NCI-H1105 treated with DMSO at 0.1 percent for 48 hours (cell line): Measurements from ENCODE around the gene RPTOR.

Experiments
- DNase-seq: peaks from one replicate; lab custom pipeline; 2025; lab: John Stamatoyannopoulos, UW

The RPTOR gene

DNA sequence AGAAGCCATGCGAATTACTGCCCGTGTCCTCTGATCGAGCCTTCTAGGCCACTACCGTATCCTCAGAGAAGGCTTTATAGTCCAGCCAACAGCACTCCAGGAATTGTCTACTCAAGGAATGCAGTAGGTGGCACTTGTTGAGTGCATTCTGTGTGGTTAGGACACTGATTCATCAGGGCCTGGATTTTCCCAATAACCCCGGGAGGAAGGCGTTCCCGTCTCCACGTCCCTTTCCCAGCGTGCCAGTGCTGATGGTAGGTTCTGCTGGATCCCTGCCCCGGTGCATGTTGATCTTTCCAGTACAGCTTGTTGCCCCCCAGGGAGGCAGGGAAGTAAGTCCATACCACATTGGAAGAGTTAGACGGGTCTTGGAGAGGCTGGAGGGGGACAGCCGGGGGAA is 122.2 kb downstream of the RPTOR start:
- no peak for DNase-seq

DNA sequence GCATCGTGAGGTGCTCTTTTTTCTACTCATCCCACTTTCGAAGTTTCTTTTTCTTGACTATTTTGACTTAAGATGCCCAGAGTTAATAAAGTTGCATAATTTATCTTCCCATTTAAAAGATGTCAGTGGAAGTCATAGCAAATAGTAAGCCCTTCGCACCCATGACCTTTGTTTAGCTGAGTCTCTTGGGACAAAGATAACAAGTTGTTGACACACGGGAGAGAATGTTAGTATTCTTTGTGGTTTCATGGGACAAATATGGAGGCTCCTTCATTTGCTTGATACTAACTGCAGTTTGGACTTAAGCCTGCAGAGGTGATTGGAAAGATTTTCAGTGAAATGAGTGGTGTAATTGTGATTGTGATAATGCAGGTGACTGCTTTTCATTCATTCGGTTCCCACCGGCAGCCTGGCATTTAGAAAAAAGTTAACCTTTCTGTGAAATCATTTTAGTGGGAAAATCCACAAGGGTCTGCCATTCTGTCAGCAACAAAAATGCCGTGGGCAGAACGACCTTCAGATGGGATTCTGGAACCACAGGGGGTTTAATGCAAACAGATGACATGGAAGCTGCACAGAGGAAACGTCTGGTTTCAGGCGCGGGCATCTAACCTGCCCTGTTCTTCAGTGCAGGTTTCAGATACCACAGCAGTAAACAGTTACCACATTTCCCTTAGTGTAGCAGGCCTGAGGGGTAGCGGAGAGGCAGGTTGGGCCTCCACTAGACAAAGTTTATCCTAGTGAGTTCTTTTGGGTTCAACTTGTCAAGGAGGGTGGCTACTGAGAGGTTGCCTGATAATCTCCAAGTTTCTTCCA is 123.0 kb downstream of the RPTOR start:
- no peak for DNase-seq

DNA sequence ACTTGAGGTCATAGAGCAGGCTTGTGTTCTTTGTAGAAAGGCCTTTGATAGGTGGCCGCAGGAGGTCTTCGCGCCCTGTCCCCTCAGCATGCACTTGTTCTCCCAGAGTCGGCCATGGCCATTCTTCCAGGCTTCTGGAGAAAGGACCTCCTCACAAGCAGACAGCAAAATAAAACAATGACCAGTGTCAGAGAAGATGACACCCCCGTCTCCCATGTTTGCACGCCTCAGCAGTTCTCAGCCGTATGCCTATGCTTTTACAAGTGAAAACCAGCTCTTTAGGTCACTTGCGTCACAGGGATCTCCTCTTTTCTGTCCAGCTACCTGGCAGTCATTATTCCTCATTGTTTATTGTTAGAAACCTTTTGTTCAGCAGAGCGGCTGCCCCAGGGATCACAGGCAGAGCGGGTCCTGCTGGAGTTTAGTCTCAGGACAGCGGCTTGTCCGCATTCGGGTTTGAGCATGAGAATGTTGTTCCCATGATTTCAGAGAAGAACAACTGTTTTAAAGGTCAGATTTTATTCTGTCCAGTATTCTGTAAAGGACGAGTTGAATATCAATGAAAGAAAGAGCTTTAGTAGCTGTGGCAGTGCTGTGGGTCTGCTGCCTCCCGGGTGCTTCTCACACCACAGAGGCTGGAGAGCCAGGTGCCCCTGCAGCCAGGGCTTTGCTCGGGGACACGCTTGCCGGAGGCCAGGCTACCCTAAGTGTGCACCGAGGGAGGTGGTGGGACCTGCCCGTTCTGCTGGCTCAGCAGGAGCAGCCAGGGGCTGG is 123.9 kb downstream of the RPTOR start:
- no peak for DNase-seq

DNA sequence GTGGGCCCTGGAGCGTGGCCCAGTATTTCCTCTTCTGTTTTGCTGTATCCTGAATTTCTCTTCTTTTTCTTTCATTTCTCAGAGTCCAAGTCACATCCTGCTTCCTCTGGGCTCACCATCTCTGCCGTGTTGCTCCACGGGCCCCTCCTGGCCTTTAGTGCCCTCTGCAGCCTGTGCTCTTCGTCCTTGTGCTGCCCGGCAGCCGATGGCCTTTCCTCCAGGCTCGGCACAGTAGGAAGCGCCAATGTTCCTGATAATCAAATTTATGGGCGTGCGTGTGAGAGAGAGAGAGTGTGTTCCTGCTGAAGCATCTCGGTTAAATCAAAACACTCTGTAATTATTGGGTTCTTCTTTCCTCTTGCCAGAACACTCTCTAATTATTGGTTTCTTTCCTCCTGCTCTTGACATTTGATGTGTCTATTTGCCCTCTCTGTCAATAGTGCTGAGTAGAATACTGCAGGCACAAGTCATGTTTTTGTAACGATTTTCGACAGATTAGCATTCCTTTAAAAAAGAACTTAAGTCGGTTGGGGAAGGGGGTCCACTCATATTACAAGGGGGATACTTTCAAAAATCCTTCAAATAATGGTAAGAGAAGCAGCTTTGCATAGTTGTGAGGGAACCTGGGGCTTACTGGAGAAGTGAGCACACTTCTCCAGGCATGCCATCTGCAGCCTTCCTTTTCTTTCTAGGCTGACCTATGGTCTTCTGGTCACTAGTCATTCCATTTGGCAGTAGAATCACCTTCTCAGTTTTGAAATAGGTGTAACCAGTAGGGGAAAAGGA is 126.6 kb downstream of the RPTOR start:
- peak; percentile 49 for DNase-seq

DNA sequence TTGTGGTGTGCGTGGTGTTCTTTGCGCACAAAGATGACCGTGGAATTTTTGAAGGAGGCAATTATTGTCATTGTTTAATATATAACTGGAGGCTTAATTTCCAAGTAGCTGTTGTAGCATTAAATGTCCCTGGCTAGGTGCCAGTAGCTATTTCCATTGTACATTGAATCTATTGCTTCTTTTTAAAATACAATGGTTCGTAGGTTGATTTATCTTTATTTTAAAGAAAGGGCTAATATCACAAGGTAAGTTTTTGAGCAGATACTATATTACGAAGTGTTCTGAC is 127.1 kb downstream of the RPTOR start:
- peak; percentile 4 for DNase-seq

DNA sequence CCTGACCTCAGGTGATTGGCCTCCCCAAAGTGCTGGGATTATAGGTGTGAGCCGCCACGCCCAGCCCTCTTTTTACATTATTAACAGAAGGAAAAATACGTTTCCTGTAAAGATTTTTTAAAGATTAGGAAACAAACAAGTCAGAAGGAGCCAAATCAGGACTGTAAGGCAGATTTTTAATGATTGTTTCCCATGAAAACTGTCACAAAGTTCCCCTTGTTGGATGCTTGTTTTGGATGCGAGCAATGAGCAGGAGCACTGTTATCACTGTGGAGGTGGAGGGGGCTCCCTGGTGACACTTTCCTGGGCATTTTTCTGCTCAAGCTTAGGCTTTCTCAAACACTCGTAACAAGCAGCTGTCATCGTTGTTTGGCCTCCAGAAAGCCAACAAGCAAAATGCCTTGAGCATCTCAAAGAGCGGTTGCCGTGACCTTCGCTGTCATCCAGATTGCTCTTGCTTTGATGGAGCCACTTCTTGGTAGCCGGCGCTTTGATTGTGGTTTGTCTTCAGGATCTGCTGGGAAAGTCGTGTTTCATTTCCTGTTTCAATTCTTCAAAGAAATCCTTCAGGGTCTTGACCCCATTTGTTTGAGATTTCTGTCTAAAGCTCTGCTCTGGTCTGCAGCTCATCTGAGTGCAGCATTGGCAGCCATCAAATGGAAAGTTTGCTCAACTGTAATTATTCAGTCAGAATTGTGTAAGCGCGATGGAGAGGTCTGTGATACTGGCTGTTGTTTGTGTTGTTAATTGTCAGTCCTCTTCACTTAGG is 128.7 kb downstream of the RPTOR start:
- DNase-seq: peak; percentile 55

DNA sequence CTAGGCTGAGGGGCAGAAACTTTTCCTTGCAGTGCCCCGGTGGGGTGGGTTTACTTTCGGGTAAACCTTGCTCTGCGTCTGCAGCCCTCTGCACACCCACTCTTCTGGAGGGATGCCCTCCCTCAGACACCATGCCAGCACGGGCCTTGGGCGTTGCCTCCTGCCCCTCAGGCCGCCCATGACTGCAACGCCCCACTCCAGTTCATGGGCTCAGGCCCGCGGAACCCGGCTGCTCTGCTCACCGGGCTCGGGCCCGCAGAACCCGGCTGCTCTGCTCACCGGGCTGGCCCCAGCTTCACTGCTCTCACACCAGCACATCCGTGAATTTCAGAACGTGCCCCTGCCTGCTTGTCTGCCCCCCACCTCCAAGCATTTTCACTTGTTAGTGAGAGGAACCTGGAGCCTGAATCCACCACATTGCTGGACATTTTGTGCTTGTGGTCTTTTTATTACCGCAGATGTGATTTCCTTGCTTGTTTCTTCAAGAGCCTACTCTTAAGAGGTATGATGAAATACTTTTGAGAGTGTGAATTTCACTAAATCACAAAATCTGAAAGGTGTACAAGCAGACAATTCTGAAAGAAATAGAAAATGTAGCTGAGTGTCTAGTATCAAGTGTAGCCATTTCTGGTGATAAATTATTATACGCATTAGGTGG is 130.9 kb downstream of the RPTOR start:
- no peak for DNase-seq

DNA sequence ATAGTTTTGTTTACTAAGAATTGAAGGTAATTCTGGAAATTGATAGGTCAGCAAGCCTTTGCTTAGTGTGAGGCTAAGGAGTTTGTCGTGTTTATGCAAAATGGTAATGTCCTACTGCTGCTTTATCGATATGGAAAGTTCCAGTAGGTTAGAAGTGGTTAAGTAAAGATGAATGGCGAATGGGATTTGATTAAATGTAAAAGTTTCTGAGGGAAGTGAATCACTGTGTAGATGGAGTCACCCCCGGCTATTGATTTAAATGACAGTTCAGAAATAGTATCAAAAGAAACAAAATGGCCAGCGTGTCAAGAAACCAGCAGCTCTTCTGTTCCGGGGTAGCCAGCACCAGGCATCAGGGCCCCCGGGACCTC is 131.4 kb downstream of the RPTOR start:
- DNase-seq: no peak

DNA sequence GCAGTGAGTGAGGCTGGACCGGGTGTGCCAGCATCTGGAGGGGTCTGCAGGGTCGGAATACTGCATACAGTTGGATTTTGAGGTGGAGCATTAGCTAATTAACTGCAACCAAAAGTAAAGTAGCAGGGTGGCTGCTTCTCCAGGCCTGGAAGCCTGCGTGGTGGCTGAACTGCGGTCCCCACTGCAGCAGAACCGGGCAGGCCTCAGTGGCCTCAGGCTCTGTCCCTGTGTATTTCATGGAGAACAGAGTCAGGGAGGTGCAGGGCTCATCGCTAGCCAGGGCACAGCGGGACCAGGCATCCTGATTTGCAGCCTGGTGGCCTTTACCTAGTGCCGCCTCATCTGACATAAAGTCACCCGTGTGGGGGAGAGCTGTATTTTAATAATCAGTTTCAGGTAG is 131.9 kb downstream of the RPTOR start:
- no peak for DNase-seq

DNA sequence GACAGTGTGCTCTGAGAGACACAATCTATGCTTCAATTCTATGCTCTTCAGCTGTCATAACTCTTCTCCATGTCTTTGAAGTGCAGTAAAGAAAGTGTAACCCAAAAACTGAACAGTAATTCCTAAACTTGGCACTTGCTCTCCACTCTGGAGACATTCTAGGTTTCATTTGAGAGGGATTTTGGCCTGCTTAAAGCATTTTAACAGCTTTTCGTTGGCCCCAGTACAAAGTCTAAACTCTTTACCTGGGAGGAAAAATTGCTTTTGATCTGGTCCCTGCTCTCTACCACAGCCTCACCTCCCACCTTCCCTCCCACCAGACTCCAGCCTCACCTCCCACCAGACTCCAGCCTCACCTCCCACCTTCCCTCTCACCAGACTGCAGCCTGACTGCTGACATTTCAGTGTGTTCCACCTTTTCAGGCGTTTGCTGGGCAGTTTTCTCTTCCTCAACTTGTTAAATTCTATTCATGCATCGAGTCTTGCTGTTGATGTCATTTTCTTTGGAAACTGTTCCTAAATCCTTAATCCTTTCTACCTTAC is 132.6 kb downstream of the RPTOR start:
- DNase-seq: no peak

DNA sequence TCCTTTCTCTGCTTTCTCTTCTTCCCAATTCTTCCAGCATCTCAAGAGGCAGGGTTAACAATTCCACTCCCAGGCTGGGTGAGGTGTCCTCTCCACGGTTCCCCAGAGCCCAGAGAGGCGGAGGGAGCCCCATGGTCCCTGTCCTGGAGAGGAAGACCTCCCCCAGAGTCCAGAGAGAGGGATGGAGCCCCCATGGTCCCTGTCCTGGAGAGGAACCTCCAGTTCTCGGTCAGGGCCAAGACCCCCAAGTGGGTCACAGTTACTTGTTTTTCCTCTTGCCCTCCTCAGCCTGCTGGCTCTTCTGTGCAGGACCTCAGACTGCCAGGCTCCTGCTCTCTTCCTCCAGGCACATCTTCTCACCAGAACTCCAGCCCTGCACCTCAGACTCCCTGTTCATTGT is 135.2 kb downstream of the RPTOR start:
- DNase-seq: no peak

DNA sequence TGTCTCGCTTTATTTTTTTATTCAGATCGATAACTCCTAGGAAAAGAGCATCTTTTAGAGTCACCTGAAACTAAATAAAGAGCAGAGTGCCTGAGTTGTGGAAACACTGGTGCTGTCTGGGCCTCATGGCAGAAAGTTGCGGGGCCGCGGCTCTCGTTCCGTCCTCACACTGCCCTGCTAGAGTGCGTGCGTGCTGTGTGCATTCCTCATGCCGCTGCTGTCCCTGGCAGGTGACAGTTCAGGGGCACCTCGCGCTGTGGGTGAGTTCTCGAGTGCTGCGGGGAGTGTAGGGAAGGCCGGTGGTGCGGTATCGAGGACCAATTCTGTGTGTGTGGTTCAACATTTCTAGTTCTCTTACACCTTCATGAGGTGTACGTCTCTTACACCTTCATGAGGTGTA is 136.6 kb downstream of the RPTOR start:
- no peak for DNase-seq

DNA sequence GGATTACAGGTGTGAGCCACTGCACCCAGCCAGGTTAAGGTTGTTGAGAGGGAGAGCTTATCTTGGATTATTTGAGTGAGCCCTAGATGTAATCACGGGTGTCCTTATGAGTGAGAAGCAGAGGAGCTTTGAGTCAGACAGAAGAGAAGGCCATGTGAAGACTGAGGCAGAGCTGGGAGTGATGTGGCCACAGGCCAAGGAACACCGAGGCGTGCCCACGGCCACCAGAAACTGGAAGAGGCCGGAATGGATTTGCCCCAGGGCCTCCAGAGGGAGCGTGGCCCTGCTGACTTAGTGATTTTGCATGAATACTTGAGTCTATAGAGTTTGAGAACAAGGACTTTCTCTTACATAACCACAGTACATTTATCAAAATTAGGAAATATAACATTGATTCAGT is 137.7 kb downstream of the RPTOR start:
- no peak for DNase-seq

DNA sequence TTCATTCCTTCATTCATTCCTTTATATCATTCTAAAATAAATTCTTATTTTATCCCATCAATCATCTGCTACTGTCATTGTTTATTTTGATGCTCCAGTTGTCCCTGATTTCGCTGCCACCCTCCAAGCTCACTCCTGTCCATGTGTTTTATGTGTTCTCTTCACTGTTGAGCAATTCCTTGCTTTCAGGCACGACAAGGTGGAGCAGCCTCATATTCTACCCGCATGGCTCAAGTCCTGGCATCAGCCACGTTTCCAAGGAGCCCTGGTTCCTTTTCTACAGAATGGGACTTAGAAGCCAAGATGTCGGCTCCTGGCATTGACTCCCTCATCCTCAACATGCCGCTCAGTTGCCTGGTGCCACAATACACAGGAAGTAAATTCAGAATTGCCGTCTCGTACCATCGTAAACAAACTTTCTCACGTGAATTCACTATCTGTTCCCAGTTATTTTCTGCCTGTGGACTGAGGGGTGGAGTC is 139.0 kb downstream of the RPTOR start:
- DNase-seq: no peak

DNA sequence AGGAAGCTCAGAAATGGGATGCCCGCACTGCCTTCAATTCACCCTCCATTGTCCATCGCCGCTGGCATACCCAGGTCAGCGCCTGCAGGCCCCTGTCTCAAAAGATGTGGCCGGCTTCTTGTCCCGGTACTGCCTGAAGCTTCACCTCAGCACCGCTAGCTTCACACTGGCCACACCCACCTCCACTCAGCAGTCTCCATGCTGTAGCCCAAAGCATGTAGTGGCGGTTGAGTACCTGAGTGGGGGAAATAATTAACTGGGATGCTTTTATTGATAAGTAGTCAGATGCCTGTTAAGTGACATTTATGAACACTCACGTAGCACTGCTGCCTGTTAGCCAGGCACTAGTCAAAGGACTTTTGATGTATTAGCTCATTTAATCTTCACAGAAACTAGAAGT is 143.2 kb downstream of the RPTOR start:
- DNase-seq: no peak

DNA sequence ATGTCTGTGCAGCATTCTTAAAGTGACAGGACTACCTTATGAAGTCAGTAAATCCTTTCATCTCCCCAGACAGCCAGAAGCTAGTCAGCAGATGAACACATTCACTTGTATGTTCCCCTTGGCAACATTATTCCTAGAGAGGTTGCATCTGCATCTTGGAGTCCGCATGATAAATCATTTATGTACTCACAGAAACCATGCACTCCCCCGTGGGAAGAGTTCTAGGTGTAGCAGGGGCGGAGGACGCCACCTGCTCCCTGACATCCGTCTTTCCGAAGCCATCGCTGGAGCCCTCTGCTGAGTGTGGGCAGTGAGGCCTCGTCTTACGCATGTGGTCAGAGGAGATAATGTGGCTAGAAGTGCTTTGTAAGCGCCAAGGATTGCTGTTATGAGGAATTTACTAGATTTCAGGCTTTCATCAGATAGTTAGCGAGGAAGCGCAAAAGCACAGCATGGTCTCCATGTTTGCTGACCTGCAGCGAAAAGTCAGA is 144.5 kb downstream of the RPTOR start:
- no peak for DNase-seq

DNA sequence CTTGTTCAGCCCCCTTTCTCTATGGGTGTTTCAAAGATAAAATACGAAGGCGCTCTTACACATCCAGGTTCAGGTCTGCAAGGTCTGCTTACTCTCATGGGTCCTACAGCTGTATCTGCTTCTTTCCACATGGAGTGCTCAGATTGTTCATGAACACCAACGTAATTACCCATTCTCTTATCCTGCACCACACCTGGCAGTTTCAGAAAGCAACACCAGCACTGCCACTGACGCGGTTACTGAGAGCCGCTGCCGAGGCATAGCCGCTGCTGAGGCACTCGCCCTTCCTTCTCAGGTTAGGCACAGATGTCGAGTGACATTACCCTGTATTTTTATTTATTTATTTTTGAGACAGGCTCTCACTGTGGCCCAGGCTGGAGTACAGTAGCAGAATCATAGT is 147.1 kb downstream of the RPTOR start:
- DNase-seq: no peak

DNA sequence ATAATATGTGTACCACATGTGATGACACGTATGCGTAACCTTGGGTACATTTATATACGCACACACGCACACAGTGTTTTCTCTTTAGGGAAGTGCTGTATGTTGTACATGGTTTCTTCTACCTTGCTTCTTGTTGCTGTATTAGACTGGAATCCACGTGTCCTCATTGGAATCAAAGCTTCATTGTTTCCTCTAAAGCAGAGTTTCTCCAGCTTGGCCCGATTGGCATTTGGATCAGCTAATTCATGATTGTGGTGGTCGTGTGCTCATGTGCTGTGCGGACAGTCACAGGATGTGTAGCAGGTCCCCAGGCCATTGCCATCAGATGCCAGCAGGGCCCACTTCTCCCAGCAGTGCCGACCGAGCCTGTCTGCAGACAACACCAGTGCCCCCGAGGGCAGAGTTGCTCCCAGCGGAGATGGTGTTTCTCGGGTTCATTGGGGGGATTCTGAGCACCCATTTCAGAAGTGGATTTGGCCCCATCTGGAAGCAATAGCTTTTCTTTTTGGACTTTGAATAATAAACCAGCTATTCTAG is 148.4 kb downstream of the RPTOR start:
- DNase-seq: no peak

DNA sequence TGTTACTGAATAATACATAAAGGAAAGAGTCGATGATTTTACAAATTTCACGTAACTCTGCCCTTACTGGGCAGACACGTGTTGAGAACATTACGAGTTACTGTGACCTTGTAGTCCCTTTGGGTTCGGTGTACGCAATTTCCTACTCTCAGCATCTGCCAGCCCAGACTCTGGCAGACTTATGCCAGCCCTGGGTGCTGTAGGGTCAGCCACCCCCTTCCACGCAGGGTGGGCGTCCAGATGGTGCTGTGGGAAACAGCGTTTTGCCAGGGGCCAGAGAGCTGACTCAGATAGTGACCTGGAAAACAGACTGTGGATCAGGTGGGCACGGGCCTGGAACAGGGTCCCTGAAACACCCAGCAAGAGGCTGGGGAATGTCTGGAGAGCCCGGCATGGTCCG is 148.9 kb downstream of the RPTOR start:
- DNase-seq: no peak

DNA sequence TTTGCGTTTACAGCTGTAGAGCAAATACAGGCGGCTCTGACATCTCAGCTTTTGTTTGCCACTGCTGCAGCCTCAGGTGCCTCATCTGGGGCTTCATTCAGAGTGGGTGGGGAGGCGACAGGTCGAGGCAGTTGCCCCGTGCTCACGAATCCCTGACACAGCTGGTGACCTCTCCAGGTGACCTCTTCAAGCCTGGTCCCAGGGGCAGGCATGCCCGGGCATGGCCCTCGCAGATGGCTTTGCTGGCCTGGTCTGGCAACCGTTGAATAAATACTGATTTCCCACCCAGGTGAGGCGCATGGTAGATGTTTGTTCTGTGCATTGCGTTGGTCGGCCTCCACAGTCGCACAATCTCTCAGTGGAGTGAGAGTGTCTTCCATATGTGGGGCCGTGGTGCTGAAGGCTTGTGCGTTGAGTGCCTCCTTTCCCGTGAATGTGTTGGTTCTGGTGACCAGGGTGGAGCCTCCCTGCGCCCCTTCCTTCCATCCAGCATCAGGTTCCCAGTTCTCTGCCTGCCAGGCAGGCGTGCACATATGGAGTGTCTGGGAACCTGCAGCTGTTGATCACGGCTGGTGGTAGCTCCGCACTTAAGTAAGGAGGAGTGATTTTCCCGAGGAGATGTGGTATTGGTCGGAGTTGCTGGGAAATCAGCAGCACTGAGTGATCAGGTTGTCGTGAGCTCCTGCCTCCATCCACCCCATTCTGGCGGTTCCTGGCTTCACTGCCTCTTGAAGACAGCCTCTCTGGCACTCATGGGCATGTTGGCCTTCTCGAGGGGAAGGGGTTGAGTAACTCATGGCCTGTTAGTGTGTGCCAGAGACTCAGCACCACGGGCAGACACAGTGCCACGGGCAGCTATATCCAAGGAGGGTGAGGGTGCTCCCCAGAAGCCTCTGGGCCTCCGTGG is 149.7 kb downstream of the RPTOR start:
- peak; percentile 60 for DNase-seq
